NCI-H2171 treated with DMSO at 0.1 percent for 48 hours (cell line): ENCODE data around the gene P2RX6.

ENCODE experiments used
- DNase-seq: peaks from one replicate; lab custom pipeline; 2025; lab: John Stamatoyannopoulos, UW

P2RX6 gene

DNA sequence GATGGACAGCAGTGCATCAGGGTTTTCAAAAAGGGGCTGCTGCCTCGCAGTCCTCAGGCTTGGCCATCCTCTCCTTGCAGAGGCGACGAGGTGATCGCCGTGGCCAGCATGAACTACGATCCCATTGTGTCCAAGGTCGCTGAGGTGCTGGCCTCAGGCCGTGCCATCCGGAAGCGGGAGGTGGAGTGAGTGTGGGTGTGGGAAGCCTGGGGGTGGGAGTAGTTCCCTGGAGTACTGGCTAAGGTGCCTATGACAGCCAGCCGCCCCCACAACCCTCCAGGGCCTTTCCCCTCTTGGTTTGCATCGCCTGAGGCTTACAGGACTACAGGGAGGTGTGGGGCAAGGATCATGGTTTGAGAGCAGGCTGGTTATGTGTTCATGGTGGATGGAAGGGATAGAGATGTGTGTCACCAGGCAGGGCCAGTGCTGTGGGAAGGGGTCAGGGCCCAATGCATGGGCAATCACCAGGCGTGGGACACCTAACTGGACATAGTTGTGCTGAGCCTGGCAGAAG, 35.0 kb upstream of the P2RX6 start:
- no peak for DNase-seq

DNA sequence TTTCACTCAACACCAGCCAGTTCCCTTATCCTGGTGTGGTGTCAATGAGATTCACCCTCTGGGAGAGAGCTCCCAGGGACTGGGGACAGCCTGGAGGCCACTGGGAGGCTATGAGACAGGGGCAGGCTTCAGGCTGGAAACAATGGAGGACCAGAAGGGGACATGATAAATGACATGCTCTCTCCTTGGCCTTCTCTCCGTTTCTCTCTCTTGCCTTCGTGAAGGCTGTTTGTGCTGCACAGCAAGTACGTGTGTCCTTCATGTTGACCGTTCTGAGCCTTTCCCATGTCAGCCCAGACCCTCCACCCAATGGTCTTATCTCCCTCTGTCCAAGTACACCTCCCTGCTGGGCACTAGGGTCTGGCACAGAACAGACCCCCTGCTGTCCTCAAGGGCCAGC, 34.4 kb upstream of the P2RX6 start:
- DNase-seq: no peak

DNA sequence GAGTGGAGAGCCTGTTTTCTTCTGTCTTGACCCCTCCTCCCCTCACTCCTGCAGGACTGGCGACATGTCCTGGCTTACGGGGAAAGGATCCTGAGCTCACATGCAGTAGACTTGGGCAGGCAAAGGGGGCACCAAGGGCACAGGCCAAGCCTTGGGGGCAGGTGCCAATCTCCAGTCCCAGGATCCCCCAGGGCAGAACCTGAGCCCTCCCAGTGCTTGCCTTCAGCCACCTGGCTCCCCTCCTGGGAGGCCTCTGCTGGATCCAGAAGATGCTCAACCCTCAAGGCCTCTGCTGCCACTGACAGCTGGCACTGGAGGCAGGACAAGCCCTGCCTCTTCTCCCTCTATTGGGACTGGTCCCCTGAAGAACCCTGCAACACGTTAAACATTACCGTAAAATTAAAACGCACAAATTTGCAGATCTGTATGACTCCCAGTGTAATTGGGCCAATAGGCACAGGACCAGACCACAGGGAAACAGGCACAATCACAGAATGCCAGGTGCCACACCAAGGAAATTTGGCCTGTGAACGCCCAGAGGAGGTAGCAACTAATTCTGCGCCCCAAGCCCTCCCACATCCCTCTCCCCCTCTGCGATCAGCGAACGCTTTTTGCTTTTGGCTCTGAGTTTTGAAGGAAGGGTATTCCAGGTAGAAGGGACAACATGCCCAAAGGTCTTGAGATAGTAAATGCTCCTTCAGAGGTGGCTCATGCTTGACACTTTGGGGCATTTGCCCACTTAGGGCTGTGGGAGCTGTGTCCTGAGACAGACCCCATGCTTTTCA, 33.8 kb upstream of the P2RX6 start:
- DNase-seq: peak; percentile 22

DNA sequence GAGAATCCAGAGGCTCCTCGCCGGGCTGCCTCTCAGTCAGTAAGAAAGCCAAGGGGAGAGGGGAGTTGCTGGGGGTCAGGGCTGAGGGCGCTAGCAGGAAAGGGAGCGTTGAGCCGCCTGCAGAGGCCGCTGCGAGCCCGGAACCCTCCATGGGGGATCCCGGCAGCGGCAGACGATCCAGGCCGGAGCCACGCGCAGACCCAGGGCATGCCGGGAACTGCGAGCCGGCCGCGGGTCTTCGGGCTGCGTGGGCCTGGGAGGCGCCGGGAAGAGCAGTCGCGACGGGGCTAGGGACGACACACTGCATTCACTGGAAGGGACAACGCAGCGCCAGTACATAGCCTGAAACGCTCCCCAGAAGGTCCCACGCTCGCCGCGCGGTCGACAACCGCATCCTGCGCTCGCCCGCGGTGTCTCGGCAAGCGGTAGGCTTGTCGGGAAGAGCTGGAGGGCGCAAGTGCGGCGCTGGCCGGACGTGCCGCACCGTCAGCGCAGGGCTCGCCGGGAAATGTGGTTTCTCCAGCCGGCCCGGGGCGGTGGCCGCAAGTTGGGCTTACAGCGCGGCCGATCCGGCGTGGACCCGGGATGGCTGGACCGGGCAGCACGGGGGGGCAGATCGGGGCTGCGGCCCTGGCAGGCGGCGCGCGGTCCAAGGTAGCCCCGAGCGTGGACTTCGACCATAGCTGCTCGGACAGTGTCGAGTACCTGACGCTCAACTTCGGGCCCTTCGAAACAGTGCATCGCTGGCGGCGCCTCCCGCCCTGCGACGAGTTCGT, 33.0 kb upstream of the P2RX6 start, which contains the start of gene LZTR1:
Gene LZTR1, plus strand, starts transcription at position 511 of the 776 bp plus-strand sequence. Its CDS starts 75 bp downstream, at position 586.
- peak; percentile 85 for DNase-seq

DNA sequence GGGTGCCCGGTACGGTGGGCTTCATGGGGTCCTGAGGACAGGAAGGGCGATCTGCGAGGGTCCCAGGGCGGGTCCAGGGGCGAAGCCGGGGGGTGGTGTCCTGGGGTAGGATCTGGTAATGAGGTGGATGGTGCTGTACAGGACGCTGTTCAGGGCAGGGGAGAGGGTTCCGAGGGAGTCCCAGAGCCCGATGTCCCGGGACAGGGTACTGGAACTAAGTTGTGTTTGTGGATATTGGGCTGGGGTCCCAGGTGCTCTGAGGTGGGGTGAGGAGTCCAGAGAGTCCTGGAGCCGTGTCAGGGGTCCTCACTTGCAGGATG, 32.4 kb upstream of the P2RX6 start:
- no peak for DNase-seq

DNA sequence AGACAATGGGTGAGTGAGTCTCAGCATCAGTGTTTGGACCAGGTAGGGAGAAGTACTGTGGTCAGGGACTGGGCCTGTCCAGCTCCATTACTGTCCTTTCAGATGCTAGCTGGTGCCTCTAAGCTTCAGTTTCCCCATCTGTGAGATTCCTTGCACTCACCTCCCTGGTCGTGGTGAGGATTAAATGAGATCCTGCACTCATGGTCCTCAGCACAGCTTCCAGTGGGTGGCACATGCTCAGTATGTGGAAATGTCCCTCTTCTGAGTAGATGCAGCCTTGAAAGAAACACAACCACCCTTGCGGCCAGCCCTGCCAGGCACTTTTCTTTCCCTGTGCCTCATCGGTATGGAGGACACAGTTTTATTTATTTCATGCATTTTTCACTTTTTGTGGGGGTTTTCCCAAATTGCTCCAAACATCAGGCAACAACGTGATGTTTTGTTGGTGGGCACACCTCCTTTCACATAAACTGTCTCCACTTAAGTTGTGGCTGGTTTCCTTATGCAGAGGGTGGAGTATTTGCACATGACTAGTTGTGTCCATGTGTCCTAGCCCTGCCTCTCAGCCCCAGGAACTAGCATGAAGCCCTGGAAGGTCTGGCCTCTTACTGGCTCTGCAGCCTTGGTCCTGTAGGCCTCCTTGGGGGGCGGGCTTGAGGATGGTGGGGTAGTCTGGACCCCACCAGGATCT, 31.7 kb upstream of the P2RX6 start:
- DNase-seq: no peak

DNA sequence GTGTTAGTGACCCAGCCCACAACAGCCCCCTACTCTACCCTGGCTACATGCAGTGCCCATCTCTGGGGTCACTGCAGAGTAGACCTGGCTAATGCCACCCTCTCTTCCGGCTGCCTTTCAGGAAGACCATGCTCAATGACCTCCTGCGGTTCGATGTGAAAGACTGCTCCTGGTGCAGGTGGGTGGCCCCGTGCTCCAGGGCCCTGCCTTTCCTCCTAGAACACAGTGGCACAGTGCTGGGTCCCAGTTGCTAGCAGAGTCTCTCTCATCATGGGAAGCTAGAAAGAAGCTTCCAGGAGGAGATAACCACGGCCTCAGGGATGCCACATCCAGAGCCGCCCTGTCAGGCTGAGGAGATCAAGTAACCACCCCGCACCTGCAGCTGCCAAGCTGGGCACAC, 29.2 kb upstream of the P2RX6 start:
- no peak for DNase-seq

DNA sequence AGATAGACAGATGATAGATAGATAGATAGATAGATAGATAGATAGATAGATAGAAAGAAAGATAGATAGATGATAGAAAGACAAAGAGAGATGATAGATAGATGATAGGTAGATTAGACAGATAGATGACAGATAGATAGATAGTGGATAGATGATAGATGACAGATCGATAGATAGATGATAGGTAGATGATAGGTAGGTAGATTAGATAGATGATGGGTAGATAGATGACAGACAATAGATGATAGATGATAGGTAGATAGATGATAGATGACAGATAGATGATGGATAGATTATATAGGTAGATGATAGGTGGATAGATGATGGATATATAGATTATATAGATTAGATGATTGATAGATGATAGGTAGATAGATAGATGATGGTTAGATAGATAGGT, 28.6 kb upstream of the P2RX6 start:
- no peak for DNase-seq

DNA sequence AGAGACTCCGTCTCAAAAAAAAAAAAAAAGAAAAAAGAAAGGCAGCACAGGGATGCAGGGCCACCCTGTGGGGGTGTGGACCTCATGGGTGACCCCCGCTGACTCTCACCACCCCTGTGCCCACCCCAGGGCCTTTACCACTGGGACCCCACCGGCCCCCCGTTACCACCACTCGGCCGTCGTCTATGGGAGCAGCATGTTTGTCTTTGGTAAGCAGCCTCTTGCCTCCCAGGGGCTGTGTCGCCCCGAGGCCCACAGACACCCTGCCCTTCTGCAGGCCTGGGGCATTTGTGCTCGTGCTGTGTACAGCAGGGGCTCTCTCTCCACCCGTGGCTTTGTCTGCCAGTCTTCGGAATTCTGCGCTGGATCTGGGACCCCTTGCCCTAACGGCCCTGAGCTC, 27.6 kb upstream of the P2RX6 start:
- DNase-seq: no peak

DNA sequence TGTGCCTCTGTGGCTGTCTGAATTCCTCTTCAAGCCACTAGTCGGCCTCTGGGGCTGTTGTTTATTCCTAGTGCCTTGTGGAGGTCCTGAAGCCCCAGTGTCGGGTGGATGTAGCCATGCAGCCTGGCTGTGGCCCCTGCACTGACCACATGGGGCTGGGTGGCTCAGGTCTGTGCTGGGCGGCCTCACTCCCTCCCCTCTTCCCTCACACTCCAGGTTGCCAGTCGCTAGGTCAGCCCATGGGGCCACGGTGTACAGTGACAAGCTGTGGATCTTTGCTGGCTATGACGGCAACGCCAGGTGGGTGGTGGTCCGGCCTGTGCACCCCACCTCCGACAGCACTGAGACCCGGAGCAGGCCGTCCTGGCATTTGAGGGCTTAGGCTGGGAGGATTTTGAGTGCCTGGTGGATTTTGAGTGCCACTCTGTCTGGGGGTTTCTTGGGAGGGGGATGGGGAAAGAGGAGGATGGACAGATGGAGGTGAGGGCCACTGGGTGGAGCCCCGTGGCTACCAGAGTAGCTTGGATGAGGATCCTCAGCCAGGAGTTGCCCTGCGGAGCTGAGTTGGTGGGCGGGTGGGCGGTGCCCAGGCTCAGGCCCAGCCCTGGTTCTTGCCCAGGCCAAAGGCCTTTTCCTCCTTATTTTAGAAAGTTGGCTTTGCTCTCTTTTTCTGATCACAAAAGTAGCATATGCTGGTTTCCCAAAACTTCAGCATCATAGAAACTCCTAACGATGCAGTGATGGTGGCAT, 26.2 kb upstream of the P2RX6 start:
- no peak for DNase-seq

DNA sequence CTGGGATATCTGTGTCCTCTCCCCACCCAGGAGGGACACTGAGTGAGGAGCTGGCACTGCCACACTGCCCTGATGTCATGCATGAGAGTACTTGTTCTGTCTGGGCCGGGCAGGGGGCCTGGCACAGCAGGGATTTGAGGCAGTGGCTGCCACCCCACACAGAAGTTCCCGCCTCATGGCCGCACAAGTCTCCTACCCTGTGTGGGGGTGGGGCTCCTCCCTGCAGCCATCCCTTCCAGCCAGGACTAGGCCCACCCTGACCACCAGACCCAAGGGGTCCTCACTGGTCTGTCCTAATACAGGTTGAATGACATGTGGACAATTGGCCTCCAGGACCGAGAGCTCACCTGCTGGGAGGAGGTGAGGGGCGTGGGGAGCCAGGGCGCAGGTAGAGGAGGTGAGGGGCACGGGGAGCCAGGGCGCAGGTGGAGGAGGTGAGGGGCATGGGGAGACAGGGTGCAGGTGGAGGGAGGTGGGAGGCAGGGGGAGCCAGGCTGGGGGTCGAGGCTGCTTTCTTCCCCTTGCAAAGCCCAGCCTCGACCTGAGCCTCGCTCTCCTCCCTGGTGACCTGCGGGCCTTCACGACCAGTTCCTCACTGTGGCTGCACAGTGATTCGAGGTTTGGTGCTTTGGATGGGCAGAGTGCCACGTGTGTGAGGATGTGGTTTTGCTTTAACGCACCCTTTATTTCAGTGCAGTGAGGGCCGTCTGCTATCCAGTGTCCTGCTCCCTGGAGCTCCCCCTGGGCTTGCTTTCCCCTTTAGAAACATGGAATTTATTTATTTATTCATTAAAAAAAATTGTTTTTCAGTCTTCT, 25.4 kb upstream of the P2RX6 start:
- no peak for DNase-seq

DNA sequence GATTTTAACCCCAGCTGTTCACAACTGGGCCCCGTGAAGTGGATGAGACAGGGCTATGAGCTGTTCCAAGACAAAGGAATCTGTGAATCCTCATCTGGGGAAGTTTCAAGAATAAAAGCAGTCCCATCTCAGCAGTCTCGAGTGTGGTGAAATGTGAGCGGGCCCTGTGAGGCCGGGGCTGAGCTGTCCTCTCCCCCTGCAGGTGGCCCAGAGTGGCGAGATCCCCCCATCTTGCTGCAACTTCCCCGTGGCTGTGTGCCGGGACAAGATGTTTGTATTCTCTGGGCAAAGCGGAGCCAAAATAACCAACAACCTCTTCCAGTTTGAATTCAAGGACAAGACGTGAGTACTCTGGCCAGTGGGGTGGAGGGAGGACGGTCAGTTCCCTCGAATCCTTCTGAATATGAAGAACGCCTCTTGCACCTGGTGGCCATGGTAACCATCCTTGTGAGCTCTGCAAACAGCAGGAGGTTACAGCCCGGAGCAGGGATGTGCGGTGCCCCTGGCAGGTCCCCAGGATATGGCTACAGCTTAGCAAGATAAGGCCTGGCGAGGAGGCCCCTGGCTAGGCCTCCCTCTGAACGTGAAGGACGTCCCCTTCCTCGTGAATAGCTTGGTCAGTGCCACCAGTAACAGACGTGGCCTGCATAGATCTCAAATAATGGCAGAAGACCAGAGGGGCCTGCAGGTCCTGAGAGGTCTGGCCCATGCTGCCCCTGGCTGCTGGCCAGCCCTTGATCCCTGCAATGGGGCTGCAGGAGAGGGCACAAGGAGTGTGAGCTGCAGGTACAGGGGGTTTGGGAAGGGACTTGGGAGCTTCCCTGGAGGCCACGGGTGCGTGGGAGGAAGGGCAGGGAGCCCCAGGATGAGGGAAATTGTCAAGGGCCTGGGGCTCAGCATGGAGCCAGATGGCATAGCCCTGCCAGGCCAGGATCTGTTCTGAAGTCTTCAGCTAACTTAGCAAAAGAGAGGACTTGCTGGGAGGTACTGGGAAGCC, 24.5 kb upstream of the P2RX6 start:
- DNase-seq: no peak

DNA sequence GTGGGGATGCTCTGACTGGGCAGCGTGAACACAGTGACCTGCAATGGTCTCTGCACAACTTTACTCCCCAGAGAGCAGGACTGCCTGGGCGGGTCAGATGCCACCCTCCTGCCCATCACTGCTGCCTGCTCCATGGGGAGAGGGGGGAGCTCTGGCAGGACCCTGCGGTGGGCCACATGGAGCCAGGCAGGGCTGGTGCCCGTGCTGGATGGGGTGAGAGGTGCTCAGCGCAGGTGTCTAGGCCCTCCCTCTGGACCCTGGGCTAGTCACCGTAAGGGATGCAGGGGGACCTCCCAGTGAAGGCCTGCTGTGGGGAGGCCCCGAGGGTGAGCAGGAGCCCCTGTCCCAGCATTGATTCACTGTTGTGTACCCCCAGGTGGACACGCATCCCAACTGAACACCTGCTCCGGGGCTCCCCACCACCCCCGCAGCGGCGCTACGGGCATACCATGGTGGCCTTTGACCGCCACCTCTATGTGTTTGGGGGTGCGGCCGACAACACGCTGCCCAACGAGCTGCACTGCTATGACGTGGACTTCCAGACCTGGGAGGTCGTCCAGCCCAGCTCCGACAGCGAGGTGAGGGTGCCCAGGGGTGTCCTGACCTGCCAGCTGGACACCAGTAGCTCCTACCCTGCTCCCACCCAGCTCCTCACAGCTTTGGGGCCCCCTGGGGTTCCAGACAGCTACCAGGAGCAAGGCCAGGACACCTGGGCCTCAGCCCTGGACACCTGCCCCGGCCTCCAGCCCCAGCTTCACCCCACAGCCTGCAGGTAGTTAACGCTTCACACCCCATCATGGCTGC, 23.5 kb upstream of the P2RX6 start:
- DNase-seq: no peak

DNA sequence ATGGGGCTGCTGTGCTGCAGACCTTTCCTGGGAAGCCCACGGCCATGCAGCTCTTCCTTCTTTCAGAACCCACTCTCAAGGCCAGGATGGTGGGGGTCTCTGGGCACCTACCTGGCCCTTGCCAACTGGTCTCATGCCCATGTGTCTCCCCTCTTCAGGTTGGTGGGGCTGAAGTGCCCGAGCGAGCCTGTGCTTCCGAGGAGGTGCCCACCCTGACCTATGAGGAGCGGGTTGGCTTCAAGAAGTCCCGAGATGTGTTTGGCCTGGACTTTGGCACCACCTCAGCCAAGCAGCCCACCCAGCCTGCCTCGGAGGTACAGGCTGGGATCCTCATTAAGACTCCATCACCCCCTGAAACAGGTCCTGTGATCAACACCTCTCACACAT, 22.9 kb upstream of the P2RX6 start:
- no peak for DNase-seq

DNA sequence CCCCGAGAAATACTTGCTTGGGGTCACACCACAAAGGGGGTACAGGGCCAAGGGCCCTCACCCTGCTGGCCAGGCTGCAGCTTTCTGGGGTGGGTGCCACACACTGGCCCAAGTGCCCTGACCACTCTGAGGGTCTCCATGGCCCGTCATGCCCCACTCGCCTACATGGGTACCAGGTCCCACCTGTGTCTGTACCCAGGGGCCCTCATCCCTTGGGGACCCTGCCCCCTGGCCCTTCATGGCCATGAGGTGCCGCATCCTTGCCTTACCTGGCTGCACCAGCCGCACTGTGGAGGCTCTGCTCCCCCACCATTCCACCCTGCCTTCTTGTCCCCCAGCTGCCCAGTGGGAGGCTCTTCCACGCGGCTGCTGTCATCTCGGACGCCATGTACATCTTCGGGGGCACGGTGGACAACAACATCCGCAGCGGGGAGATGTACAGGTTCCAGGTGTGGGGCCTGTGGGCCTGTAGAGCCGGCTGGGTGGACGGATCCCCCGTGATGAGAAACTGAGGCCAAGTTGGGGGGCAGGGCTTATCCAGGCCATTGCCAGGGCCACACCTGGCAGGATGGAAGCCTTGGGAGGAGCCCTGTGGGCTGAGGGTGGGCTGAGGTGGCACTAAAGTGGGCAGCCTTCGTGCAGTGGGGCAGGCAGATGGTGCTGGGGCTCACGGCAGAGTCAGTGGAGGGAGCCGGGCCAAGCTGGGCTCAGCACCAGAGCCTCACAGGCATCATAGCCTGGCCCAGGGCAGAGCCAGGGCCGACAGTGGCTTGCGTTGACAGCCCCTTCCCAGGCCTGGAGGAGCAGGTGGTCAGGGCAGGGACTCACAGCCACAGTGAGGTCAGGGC, 22.3 kb upstream of the P2RX6 start:
- DNase-seq: no peak

DNA sequence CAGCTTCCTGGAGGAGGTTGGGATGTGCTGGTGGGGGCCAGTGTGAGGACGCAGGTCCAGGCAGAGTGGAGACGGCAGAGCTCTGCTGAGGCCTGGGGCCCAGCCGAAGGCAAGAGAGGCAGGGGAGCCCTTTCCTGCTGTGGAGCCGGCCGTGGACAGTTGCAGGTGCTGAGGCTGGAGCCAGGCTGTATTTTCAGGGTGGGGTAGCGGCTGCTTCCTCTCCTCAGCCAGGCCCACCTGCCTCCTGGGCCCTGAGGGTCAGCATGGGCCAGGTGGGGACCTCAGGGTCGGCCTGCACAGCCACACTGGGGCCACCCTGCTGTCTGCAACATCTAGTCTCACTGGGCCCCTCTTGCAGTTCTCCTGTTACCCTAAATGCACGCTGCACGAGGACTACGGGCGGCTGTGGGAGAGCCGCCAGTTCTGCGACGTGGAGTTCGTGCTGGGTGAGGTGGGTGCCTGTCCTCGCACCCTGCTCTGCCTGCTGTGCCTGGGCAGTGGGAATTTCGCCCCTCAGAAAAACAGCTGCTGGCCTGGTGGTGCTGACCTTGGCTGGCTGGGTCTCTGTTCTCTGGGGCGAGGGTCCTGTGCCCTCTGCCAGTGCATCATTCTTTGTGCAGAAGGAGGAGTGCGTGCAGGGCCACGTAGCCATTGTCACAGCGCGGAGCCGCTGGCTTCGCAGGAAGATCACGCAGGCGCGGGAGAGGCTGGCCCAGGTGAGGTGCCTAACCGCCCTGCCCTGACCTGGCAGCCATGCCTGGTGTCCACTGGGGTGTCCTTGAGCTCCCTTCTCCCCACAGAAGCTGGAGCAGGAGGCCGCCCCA, 21.4 kb upstream of the P2RX6 start:
- DNase-seq: no peak
